MM.1S (cell line): Measurements from ENCODE around the gene POLG.

ENCODE experiments used
- CTCF ChIP-seq: fragments of 300-600 bp; sonication (generic); IDR thresholded peaks from 2 replicates; pipeline ENCODE4 v1.5.1; 2016; ENCODE audit warnings: antibody characterized with exemption, low read length, mixed read lengths
- EZH2 ChIP-seq: fragments of 300-600 bp; sonication (generic); optimal IDR thresholded peaks from 2 replicates; pipeline ENCODE3; 2017; ENCODE audit warnings: low read depth, mild to moderate bottlenecking, antibody characterized with exemption, low read length, mixed read lengths

- TF ChIP-seq CTCF (no peak), EZH2 (no peak)
These were observed 4.5 kb downstream of the POLG start for GRCh38 chr15:89330119-89330518.
